HepG2 (cell line): ENCODE measurements around the gene FAF2. TPM values are rescaled to one million over a fixed set of nuclear protein-coding genes. Genes with fewer than 3 reads are reported as not detected.
A peak's percentile ranks its signal among the peaks of the same experiment; 100 is the strongest.

Experiments used
- ATAC-seq: fragments of 200-7000 bp; cut with Tn5 transposase; 3 replicates; pipeline ENCODE4 v1.9.1; 2020; ENCODE audit warnings: mild to moderate bottlenecking, moderate library complexity
- BruUV-seq: library from RNA; stranded (reverse); fragments of 400-500 nt; replicated peaks from 2 replicates; lab custom pipeline; 2021; lab: Mats Ljungman, UMichigan
- CTCF ChIA-PET: fragments of 300-600 bp; formaldehyde crosslinking; extraction: SDS; loops from one replicate; lab custom pipeline; 2021; ENCODE audit warnings: low total read pairs, inconsistent platforms, low intra/inter-chr PET ratio; lab: Yijun Ruan, JAX
- POLR2A ChIA-PET: fragments of 350-600 bp; sonication (Branson Sonifier 250); formaldehyde crosslinking; loops from one replicate; lab custom pipeline; 2020; ENCODE audit warnings: antibody characterized with exemption, inconsistent platforms; lab: Yijun Ruan, JAX
- DNase-seq: peaks from one replicate; pipeline ENCODE4 v3.0.0-alpha.2; 2015; ENCODE audit warnings: low spot score
- FAIRE-seq: peaks from 3 replicates; lab custom pipeline; 2011; peaks lifted over from hg19 to GRCh38; lab: Jason Lieb, UNC
- H2AFZ ChIP-seq: one replicate; pipeline ENCODE4 v1.6.1; 2011; ENCODE audit warnings: low read length, inconsistent platforms
- H3K27ac ChIP-seq: fragments of 300-600 bp; 3 replicates; pipeline ENCODE4 v1.8.0; 2011; ENCODE audit warnings: mixed run types, mild to moderate bottlenecking, mixed read lengths, low read length, inconsistent platforms; ENCODE audit not compliant: insufficient read depth; ENCODE audit errors: extremely low read length
- H3K27me3 ChIP-seq, 2 experiments: fragments of 200-600 bp in 1 of 2; 2 replicates in 1 of 2; 3 replicates in 1 of 2; pipeline versions ENCODE4 v1.6.0 to v1.8.0; 2011; ENCODE audit warnings: low read length in 2 of 2, mild to moderate bottlenecking in 2 of 2, moderate library complexity in 2 of 2, inconsistent platforms in 1 of 2; ENCODE audit not compliant: insufficient read depth in 2 of 2, control insufficient read depth in 1 of 2
- H3K36me3 ChIP-seq, 2 experiments: fragments of 200-600 bp in 1 of 2; replicated peaks in 1 of 2; 2 replicates in 1 of 2; 3 replicates in 1 of 2; pipeline versions ENCODE4 v1.5.1 to v1.8.0; 2011; ENCODE audit warnings: low read length in 2 of 2, inconsistent platforms in 1 of 2; ENCODE audit not compliant: insufficient read depth in 2 of 2, control insufficient read depth in 1 of 2
- H3K4me1 ChIP-seq: 2 replicates; pipeline ENCODE4 v1.5.1; 2012; ENCODE audit warnings: low read length, inconsistent platforms; ENCODE audit not compliant: insufficient read depth
- H3K4me2 ChIP-seq: 2 replicates; pipeline ENCODE4 v1.6.0; 2011; ENCODE audit warnings: low read depth, low read length, inconsistent platforms
- H3K4me3 ChIP-seq, 3 experiments: fragments of 200-600 bp in 1 of 3; sonication (generic), shearing (Covaris generic) in 1 of 3; replicated peaks in 1 of 3; 2 replicates each; pipeline ENCODE4 v1.5.1; 2011 to 2016; ENCODE audit warnings: low read length in 3 of 3, inconsistent platforms in 2 of 3, low read depth in 2 of 3, mild to moderate bottlenecking in 2 of 3, control low read depth in 1 of 3, mixed read lengths in 1 of 3; ENCODE audit not compliant: insufficient read depth in 1 of 3
- H3K79me2 ChIP-seq: one replicate; pipeline ENCODE4 v1.6.1; 2011; ENCODE audit warnings: low read length, inconsistent platforms; ENCODE audit not compliant: insufficient read depth
- H3K9ac ChIP-seq: 2 replicates; pipeline ENCODE4 v1.6.0; 2011; ENCODE audit warnings: mild to moderate bottlenecking, low read depth, low read length, inconsistent platforms; ENCODE audit not compliant: insufficient read depth
- H3K9me3 ChIP-seq: 2 replicates; pipeline ENCODE4 v1.5.1; 2012; ENCODE audit warnings: mild to moderate bottlenecking, low read length
- H4K20me1 ChIP-seq: 2 replicates; pipeline ENCODE4 v1.6.0; 2011; ENCODE audit warnings: inconsistent platforms, mild to moderate bottlenecking, low read length, moderate library complexity; ENCODE audit not compliant: insufficient read depth
- FOXO1 ChIP-seq: sonication (generic); formaldehyde crosslinking; IDR thresholded peaks from 2 replicates; pipeline ENCODE4 v1.4.0; 2020; ENCODE audit warnings: missing genetic modification reagents
- IKZF4 ChIP-seq: sonication (generic); formaldehyde crosslinking; IDR thresholded peaks from 2 replicates; pipeline ENCODE4 v1.5.1; 2020; ENCODE audit warnings: borderline replicate concordance, mild to moderate bottlenecking, low read depth, missing genetic modification reagents; ENCODE audit errors: not compliant biosample characterization
- RNF219 ChIP-seq: sonication (generic); formaldehyde crosslinking; IDR thresholded peaks from 2 replicates; pipeline ENCODE4 v1.5.0; 2020; ENCODE audit warnings: mild to moderate bottlenecking, missing genetic modification reagents
- SOX6 ChIP-seq, 2 experiments: fragments of 450-650 bp in 1 of 2; sonication (generic) in 1 of 2; formaldehyde crosslinking in 1 of 2; IDR thresholded peaks; 2 replicates each; pipeline versions ENCODE4 v1.4.0 to v1.6.1; 2017 to 2020; ENCODE audit warnings: antibody characterized with exemption in 1 of 2, mild to moderate bottlenecking in 1 of 2, missing genetic modification reagents in 1 of 2
- SSRP1 ChIP-seq: IDR thresholded peaks from 2 replicates; pipeline ENCODE4 v1.6.1; 2016; ENCODE audit warnings: control low read depth
- TARDBP ChIP-seq: sonication (generic); formaldehyde crosslinking; IDR thresholded peaks from 2 replicates; pipeline ENCODE4 v1.8.0; 2022; ENCODE audit warnings: mild to moderate bottlenecking, missing genetic modification reagents
- ZNF597 ChIP-seq: sonication (generic); formaldehyde crosslinking; IDR thresholded peaks from 2 replicates; pipeline ENCODE4 v1.5.0; 2020; ENCODE audit warnings: missing genetic modification reagents
- ZNF75D ChIP-seq: sonication (generic); formaldehyde crosslinking; IDR thresholded peaks from 2 replicates; pipeline ENCODE4 v1.8.1; 2023; ENCODE audit warnings: missing genetic modification reagents, mild to moderate bottlenecking, borderline replicate concordance
- WGBS: methylation state at CpG from one replicate; pipeline ENCODE4 v1.1.6; 2017; ENCODE audit warnings: low lambda C conversion rate; 5-methylcytosine and 5-hydroxymethylcytosine counted together
- in situ Hi-C: cut with HindIII; loops from 2 replicates; pipeline ENCODE4 v1.10.0; 2017; ENCODE audit warnings: low pct_unique_long_range_greater_than_20kb; ENCODE audit not compliant: extremely low pct_ligation_motif_present
- intact Hi-C: fragments of 100-400 bp; cut with micrococcal nuclease; formaldehyde crosslinking; loops from one replicate; pipeline ENCODE4 v1.10.0; 2022; ENCODE audit not compliant: unreplicated experiment
- polyA plus RNA-seq, 8 experiments: library from polyadenylated mRNA; depleted of rRNA in 3 of 8; stranded (reverse) in 7 of 8; unstranded in 1 of 8; fragments of >200 nt; fragmentation: Illumina TruSeq in 4 of 8; extraction: Trizol in 4 of 8; gene quantifications; 2 replicates each; pipeline versions ENCODE4 v1.2.1 to v1.2.3, GENCODE V29; 2011 to 2016; ENCODE audit warnings: low read depth in 4 of 8, missing spikeins in 1 of 8, mixed read lengths in 1 of 8; ENCODE audit not compliant: insufficient read depth in 1 of 8
- total RNA-seq, 5 experiments: library from RNA; depleted of rRNA; stranded (reverse); fragments of >200 nt; fragmentation: Illumina TruSeq; extraction: Trizol; gene quantifications; 2 replicates each; pipeline ENCODE4 v1.2.3, GENCODE V29; 2016; ENCODE audit warnings: low read depth in 1 of 5
- TF ChIP-seq, protein P1 (sequence below): IDR thresholded peaks from 2 replicates; pipeline ENCODE4 v1.6.1; 2018; ENCODE audit warnings: missing genetic modification reagents, mild to moderate bottlenecking, missing compliant biosample characterization

The FAF2 gene
- total and polyA plus RNA-seq, 2 of the 13 experiments (the other 11 are each of a cell fraction or from before 2014, with no cell fraction given): 27.8 to 34.3 TPM

DNA sequence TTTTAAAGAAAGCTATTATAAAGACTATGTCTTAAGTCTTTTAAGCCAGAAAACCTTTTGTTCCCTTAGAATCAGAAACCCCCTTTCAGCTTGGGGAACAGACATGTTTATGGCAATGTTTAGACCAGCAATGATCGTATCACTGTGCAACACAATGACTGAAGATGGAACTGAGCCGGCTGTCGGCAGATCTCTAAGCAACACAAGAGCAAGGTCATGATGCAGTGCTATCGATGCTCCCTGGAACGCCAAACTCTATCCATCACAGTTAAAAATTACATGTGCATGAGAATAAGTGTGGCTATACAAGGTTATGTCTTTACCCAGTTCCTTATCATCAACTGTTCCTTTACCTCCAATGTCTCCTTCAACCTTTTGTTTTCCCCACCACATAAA is 90.8 kb downstream of the FAF2 start:
- WGBS: 21% methylated on average over 5 of the region's 5 CpGs
- ATAC-seq (no peak), DNase-seq (no peak)
- no peak overlapping the region for H3K27ac ChIP-seq
- no peaks in the 10 kb centered on the region for H3K9me3 ChIP-seq
- peaks cover 15% of the 10 kb centered on the region; the same call in 1 of the 2 replicates for H4K20me1 ChIP-seq
- peaks cover 2 to 7% of the 10 kb centered on the region in 2 experiments; a peak in 1 of 5 replicates for H3K36me3 ChIP-seq
- H3K9ac ChIP-seq: no peak overlapping the region
- peaks cover 26% of the 10 kb centered on the region for H3K79me2 ChIP-seq
- ChIA-PET CTCF (no interaction called here), POLR2A (interaction anchor here (1.9 to 7.9 kb wide), 3 partner anchors 8 to 178 kb away, joined by 9 to 212 read pairs (median 11); partner anchors contain the start of genes CDHR2 and KIAA1191)
- BruUV-seq: no TSS peak
- TF ChIP-seq TARDBP (CRISPR knock-in tag): no peak
- TF ChIP-seq ZNF75D (CRISPR knock-in tag): no peak
- no peak for TF ChIP-seq FOXO1 (CRISPR knock-in tag)
- TF ChIP-seq ZNF597: no peak
- TF ChIP-seq, protein P1, sequence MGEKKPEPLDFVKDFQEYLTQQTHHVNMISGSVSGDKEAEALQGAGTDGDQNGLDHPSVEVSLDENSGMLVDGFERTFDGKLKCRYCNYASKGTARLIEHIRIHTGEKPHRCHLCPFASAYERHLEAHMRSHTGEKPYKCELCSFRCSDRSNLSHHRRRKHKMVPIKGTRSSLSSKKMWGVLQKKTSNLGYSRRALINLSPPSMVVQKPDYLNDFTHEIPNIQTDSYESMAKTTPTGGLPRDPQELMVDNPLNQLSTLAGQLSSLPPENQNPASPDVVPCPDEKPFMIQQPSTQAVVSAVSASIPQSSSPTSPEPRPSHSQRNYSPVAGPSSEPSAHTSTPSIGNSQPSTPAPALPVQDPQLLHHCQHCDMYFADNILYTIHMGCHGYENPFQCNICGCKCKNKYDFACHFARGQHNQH (CRISPR knock-in tag): no peak
- no peak for TF ChIP-seq SSRP1 (CRISPR knock-in tag)
- no peak for TF ChIP-seq RNF219 (CRISPR knock-in tag)
- TF ChIP-seq SOX6 (IDR thresholded peaks at IDR 0.05): no peak
- no peak for TF ChIP-seq SOX6 (CRISPR knock-in tag; IDR thresholded peaks at IDR 0.05)
- no peak for TF ChIP-seq IKZF4
- TF ChIP-seq, all 625 proteins: peak for 0
- 0 out of 2 replicates have a peak overlapping the region, but pooled peaks have one; percentile 23 for H3K4me2 ChIP-seq
- H3K27me3 ChIP-seq: no peaks in the 10 kb centered on the region; a peak in 1 of 5 replicates
- H2AFZ ChIP-seq: no peak overlapping the region
- no peak for FAIRE-seq
- in situ Hi-C loops (loop anchor here (5.0 to 25.0 kb wide), 2 partner anchors 122 to 823 kb away; partner anchors contain the start of genes CLTB, LMAN2 and RGS14), intact Hi-C loops (no loop called here)
- H3K4me3 ChIP-seq: peak overlapping the region in 1 of 3 experiments; percentile 53; a peak in 1 of 6 replicates
- H3K4me1 ChIP-seq: peaks cover 62% of the 10 kb centered on the region
